Epithelial cell of proximal tubule (primary cell): Measurements from ENCODE around the gene UGDH. TPM values are rescaled to one million over a fixed set of nuclear protein-coding genes. Genes with fewer than 3 reads are reported as not detected.
A peak's percentile ranks its signal among the peaks of the same experiment; 100 is the strongest.

Experiments
- DNase-seq: peaks from one replicate; pipeline ENCODE4 v3.0.0-alpha.2; 2011; ENCODE audit warnings: low read depth
- H3K4me3 ChIP-seq: 2 replicates; pipeline ENCODE4 v1.5.1; 2011; ENCODE audit warnings: low read depth, mild to moderate bottlenecking, low read length
- CTCF ChIP-seq: conservative IDR thresholded peaks from 2 replicates; pipeline ENCODE4 v1.5.1; 2012; ENCODE audit warnings: low read depth, mild to moderate bottlenecking, low read length
- total RNA-seq: library from RNA; depleted of rRNA; stranded (reverse); fragments of >200 nt; gene quantifications from 2 replicates; pipeline ENCODE4 v1.2.3, GENCODE V29; 2015

Gene UGDH
- total RNA-seq, 1 donor from 2014 or later, result 97.4 TPM

GRCh38 chr4:39565878-39566600 is 38.8 kb upstream of the UGDH start:
- peak; percentile 77 for DNase-seq
- TF ChIP-seq CTCF, result no peak
- H3K4me3 ChIP-seq, result no peak overlapping the region

GRCh38 chr4:39563346-39563847 is 36.2 kb upstream of the UGDH start:
- no peak for DNase-seq
- H3K4me3 ChIP-seq, result no peak overlapping the region
- no peak for TF ChIP-seq CTCF

GRCh38 chr4:39562792-39563191 is 35.6 kb upstream of the UGDH start:
- no peak for DNase-seq
- no peak overlapping the region for H3K4me3 ChIP-seq
- no peak for TF ChIP-seq CTCF

- no peak overlapping the region for H3K4me3 ChIP-seq
- no peak for DNase-seq
- no peak for TF ChIP-seq CTCF
Observed at GRCh38 chr4:39559626-39560025, 32.4 kb upstream of the UGDH start.

- DNase-seq, result no peak
- TF ChIP-seq CTCF, result no peak
Observed at GRCh38 chr4:39555472-39555871, 28.2 kb upstream of the UGDH start.

GRCh38 chr4:39548425-39549067 is 21.3 kb upstream of the UGDH start:
- no peak overlapping the region for H3K4me3 ChIP-seq
- DNase-seq, result no peak
- TF ChIP-seq CTCF, result no peak

More at GRCh38 chr4:39555472-39555871, 28.2 kb upstream of the UGDH start:
- no peak overlapping the region for H3K4me3 ChIP-seq
